Colon (tissue), 2 donors: Measurements from ENCODE around the gene GAB2.
"Not testable (repeated sequence)": the region's sequence is repeated elsewhere in the genome, so short reads cannot be mapped to it uniquely, and the experiment has no call there.

ENCODE experiments used
- FAIRE-seq: peaks from 2 replicates; lab custom pipeline; 2012; peaks lifted over from hg19 to GRCh38; lab: Jason Lieb, UNC
- donor health status: control.
- donor health status: control.

GAB2 gene

DNA sequence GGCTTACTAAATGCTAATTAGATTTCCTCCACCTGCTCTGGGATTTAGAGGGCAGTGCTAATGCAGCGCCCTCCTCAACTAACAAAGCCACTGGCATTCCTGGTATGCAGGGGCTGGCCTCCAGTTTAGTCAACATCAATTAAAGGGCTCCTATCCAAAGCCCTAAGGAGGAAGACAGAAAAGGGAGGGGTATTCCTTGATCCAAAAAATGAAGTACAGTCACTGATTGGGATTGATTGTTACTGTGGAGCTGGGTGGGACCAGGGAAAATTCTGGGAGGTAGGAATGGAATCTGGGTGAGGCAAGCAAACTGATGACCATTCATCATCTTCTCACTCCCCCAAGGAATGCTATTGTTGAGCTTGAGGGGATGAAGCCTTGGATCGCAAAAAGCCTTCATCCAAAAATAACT lies 52.2 kb downstream of the GAB2 start:
- no peak for FAIRE-seq

DNA sequence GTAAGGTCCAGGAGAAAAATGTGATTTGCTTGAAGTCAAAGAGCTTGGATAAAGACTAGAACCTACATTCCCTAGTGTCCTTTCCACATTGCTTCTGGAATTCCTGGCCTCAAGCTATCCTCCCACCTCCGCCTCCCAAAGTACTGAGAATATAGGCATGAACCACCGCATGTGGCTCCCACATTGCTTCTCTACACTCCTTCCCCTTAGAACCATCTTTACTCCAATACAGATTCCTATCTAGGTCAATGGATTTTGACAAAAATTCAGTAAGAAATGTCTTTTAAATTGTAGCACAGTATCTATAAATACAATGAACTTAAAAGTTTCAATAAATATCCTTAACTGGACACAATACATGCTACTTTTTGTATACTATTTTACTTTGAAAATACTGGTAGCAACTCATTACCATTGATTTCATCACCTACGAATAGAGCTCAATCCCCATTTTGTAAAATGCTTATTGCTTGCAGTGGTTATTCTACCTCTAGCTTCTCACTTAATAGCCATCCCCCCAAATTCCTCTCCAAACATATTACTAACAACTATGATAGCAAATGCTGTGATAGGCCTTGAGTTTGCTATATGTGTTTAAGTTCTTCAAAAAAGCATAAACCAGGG lies 53.4 kb downstream of the GAB2 start:
- no peak for FAIRE-seq

DNA sequence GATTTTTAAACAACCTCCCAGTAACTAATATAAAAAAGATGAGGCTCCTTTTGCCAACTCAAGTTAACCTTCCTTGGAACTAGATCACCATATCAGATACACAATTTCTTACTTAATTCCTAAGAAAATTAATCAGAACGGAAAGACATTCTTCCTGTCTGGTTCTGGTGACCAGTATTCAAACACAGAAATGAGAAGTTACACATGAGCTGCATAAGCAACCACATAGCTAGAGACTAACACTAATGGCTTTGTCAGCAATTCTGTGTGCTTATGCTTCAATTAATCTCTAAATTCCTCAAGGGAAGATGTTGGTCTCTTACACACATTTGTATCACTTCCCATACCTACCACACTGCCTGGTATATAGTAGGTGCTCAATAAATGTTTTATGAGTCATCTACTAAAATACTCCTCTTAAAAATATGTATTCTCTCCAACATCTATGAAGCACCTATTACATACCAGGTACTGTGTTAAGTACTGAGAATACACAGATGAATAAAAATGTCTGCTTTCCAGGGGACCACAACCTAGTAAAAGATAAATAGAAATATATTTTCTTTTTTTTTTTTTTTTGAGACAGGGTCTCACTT lies 54.5 kb downstream of the GAB2 start:
- FAIRE-seq = no peak

DNA sequence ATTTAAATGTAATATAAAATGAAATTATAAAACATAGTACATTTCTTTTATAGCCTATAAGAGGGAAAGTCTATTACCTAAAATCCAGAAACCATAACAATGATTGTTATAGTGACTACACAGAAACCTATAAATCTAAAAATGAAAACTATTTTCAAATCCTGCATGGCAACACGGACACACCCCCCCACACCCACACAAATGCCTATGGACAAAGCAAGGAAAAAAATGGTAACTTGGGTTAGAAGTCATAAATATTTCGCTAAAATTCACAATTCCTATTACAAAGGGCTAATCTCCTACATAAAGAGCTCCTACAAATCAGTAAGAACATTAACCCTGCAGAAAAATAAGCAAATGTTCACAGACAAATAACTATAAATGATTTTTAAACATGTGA lies 56.4 kb downstream of the GAB2 start:
- no peak for FAIRE-seq

DNA sequence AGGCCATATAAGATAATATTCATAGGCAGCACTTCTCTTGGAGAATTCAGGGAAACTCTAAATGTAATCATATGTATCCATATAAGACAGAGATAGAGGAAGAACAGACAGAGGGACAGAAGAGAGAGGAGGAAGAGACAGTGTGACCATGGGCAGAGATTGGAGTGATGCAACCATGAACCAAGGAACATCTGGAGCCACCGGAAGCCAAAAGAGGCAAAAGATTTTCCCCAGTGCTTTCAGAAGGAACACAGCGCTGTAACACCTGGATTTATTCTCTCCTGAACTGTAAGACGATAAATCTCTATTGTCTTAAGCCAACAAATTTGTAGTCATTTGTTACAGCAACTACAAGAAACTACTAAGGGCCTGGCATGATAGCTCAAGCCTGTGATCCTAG lies 57.7 kb downstream of the GAB2 start:
- FAIRE-seq = no peak

DNA sequence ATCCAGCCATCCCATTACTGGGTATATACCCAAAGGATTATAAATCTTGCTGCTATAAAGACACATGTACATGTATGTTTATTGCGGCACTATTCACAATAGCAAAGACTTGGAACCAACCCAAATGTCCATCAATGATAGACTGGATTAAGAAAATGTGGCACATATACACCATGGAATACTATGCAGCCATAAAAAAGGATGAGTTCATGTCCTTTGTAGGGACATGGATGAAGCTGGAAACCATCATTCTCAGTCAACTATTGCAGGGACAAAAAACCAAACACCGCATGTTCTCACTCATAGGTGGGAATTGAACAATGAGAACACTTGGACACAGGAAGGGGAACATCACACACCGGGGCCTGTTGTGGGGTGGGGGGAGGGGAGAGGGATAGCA lies 59.7 kb downstream of the GAB2 start:
- not testable (repeated sequence) for FAIRE-seq

DNA sequence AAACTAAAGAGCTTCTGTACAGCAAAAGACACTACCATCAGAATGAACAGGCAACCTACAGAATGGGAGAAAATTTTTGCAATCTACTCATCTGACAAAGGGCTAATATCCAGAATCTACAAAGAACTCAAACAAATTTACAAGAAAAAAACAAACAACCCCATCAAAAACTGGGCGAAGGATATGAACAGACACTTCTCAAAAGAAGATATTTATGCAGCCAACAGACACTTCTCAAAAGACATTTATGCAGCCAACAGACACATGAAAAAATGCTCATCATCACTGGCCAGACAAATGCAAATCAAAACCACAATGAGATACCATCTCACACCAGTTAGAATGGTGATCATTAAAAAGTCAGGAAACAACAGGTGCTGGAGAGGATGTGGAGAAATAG lies 60.2 kb downstream of the GAB2 start:
- FAIRE-seq = not testable (repeated sequence)

DNA sequence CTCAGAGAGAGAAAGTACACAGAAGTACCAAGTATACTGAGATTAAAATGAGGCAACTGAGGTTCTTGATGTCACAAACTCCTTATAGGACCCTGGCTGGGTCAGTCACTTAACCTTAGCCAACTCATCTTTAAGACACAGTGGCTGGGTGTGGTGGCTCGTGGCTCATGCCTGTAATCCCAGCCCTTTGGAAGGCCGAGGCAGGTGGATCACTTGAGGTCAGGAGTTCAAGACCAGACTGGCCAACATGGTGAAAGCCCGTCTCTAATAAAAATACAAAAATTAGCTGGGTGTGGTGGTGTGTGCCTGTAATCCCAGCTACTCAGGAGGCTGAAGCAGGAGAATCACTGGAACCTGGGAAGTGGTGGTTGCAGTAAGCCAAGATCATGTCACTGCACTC lies 61.9 kb downstream of the GAB2 start:
- FAIRE-seq = not testable (repeated sequence)

DNA sequence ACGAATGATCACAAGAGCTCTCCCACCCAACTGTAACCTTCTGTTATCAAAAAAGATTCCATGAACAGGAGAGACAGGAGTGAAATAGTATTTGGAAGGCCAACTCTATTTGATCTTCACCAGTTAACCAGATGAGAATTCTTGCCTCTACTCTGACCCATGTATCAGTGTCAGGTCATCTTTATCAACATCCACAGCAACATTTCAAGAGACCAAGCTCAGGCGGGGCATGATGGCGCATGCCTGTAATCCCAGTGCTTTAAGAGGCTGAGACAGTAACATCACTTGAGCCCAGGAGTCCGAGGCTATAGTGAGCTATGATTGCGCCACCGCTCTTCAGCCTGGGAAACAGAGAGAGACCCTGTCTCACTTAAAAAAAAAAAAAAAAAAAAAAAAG lies 62.3 kb downstream of the GAB2 start:
- FAIRE-seq = no peak

DNA sequence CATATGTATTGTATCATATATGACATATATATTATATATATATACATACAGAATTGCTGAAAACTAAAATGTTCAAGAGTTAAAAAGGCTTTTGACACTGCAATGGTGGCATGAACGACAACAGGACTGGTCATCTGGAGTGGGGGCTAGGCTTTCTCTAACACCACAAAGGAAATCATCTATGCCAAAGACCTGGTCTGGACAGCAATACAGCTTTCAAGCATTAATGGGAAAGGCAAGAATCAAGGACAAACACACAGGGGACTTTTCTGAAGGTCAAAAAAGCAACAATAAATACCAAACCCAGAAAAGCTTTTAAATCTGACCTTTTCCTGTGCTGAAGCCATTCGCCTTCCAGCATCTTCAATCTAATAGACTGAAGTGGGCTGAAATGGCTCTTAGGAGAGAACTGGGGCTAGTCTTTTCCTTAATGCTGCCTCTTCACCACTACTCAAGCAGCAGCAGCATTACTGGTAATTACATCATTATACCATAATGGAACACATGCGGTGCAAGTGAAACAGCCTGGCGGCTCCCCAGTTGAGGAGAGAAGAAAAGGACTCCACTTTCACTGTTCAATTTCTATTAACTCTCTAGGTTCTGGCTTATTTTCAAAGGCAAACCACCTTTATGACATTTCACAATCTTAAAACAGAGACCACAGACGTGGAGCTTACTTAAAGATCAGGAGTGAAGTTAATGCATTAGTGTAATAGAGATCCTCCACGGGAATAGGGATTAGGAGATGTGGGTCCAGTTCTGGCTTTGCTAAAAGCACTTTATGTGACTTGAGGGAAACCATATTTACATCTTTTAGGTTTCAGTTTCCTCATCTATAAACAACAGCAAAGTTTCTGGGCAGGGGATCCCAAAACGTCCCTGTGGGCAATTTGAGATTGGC lies 63.0 kb downstream of the GAB2 start:
- FAIRE-seq = no peak

DNA sequence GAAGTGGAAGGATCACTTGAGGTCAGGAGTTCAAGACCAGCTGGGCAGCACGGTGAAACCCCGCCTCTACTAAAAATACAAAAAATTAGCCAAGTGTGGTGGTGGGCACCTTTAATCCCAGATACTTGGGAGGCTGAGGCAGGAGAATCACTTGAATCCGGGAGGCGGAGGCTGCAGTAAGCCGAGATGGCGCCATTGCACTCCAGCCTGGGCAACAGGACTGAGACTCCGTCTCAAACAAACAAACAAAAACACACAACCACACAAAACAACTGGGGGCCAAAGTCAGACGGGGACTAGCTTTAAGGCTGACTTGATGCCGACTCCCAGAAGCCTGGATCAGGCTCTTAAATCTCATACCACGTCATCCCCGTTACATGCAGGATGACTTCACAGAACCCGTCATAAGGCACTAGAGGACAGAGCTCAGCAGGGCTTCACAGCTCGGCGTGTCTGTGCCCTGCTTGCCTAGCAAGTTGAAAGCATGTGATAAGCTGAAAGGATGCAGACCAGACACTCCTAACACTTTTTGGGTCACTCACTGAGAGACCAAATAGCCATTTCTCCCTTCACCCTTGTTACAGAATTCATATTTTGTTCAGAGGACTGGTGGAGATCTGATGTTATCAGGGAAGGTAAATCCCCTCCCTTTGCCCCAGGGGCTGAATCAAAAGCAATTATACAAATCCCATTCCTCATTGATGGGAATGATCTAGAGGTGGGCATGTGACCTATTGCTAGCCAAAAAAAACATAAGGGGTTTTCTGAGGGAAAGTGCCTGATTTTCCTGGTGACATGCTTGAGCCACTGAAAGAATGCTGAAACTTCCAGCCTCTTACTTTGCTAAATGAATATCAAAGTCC lies 65.4 kb downstream of the GAB2 start:
- FAIRE-seq = no peak

DNA sequence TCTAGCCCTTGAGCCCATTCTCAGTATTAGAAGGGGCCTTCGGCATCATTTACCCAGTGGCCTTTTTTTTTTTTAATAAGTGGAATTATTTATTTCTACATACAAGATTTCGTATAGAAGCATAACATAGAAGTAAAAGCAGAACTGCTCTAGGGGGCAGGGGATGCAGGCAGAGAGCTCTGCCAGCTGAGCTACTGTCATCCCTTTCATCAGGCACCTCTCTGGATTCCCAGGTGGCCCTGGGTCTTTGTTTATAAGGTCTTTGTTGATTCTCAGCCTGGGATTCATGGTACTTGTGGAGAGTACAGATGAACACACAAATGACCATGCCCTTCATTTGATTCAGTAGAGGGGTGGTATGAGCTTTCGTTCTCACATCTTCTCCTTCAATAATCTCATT lies 66.4 kb downstream of the GAB2 start:
- no peak for FAIRE-seq

DNA sequence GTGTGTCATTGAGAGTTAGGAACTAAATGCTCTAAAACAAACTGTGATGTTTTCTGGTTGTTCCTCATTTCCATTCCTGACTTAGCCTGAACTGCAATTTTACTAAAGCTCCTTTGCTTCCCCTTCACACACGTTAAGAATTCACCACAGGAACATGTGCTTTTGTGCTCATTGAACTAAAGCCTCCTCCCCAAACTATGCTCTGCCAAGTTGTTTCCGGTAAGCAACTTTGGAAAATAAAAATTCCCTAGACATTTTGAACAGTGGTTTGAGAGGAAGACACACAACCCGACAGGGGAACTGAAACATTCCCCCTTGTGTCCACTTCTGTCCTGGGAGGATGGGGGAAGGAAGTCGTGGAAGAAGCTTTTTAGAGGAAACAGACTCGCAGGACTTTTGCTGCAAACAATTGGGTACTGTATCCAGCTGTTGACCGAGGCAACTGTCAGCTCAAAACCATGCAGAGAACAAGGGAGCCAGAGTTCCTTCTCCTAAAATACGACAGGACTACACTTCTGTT lies 66.9 kb downstream of the GAB2 start:
- FAIRE-seq = no peak

DNA sequence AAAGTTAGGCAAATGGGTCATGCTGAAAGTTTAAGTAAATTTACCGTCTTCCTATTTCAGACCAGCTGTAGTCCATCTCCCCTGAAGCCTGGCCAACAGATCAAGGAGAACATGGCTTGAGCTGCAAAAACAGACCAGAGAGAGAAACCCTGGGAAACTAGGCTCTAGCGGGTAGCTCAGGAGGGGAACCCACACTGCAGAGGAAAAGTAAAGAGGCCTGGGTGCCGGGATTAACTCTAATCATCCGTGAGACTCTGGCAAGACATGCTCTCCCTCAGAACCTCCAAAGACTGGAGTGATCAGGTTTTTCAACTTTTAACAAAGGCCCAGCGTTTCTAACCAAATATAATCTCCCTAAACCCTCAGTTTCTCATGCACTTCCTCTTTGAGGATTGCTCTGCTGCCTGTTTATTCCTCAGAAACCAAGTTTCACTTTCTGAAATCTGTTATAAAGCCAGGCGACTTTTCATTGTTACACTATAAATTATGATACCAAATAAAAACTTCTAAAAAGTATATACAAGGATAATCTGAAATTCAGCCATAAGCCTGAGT lies 67.5 kb downstream of the GAB2 start:
- FAIRE-seq = no peak

DNA sequence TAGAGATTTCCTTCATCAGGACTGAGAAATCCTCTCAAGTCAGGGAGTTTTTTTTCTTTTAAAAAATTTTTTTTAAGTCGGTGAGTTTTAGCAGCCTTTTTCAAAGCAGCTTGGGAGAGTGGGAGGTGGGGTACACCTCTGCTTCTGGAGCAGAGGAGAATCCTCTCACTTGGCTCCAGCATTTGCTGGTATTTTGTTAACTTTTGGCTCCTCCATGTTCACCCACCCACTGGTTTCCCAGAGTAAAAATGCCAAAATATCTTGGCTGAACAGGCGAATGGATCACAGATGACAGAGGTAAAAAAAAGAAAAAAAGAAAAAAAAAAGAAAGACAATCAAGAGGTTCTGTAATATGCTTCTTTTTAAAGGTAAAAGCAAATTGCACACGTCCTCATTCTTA lies 68.0 kb downstream of the GAB2 start:
- no peak for FAIRE-seq

DNA sequence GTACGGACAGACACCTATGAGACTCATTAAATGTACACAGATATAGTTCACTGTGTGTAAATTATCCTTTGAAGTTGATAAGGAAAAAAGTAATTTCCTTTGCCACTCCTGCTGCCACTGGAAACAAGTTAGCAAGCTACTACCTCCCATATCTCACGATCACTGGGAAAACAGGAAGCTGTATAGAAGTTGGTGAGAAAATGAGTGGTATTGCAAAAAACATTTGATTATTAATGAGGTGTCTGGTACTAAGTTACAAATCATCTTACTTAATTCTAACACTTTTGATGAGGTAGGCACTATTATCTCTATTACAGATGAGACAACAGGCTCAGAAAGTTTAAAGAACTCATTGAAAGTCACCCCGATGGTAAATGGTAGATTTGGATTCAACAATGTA lies 68.5 kb downstream of the GAB2 start:
- no peak for FAIRE-seq

DNA sequence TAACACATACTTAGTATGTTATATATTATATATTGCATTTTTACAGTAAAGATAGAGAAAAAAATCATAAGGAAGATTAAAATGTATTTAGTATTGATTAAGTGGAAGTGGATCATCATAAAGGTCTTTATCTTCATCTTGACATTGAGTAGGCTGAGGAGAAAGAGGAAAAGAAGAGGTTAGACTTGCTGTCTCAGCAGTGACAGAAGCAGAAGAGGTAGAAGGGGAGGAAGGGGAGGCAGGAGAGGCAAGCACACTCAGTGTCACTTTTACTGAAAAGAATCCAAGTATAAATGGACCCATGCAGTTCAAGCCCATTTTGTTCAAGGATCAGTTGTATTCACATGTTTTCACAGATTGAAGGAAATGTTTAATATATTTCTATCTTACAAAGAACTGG lies 69.7 kb downstream of the GAB2 start:
- FAIRE-seq = no peak

DNA sequence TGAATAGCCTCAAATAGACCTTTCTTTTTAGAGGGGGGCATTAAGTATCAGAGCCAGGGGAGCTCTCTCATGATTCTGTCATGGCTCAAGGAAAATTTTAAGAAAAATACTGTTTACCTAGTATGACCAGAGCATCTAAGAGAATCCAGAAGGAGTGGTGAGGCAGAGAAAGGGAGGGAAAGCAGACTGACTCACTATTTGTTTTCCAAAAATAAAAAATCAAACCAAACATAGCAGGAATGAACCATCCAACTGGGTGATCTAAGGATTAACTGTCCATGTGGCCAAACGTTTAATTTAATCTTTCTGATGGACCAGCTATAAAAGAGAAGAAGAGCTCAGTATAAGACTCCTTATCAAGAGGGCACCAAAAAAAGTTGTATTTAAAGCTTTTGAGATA lies 70.8 kb downstream of the GAB2 start:
- no peak for FAIRE-seq

DNA sequence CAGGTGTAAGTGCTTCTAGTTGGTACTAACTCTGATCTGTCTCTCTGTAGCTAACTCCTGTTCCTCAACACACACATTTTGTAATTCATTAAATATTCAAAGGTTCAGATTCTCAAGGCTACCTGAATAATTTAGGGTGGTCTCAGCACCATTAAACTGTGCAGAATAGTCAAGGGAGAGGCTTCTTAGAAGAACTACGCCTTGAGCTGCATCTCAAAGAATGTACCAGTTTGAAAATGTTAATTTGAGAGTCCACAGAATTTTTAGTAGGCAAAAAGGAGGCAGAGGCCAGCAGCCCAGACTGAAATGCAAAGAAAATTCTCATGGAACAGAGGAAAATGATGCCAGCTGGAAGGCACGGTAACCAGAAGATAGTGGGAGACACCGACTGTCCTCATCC lies 72.2 kb downstream of the GAB2 start:
- FAIRE-seq = no peak

DNA sequence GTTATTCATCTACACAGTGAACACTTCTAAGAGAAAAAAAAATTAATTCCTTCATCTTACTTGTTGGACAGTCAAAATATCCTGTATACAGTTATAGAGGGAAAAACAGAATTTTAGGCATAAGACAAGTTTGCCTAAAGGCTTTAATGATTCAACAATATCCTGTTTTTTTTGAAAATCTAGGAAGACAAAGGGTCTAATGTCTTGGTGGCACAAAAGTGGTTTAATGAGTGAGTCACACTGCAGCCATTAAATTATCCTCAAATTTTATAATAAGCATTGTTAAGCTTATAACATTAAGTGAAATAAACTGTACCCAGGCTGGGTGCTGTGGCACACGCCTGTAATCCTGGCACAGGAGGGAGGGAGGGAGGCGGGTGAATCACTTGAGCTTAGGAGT lies 72.9 kb downstream of the GAB2 start:
- no peak for FAIRE-seq

DNA sequence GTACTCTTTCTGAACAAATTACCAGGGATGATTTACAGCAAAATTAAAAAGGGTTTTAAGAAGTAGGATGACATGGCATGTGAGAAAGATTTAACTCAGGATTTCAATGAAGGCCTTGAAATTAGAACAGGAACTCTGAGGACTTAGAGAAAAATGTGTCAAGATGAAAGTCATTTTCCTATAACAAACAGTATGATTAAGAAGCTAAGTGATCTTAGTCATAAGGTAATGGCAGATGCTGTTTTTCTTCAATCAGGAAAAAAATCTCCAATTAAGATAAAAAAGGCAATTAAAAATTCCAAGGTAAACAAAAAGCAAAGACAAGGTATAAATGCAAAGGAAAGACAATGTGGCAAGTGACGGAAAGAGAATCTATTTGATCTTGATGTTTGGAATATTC lies 73.5 kb downstream of the GAB2 start:
- no peak for FAIRE-seq

DNA sequence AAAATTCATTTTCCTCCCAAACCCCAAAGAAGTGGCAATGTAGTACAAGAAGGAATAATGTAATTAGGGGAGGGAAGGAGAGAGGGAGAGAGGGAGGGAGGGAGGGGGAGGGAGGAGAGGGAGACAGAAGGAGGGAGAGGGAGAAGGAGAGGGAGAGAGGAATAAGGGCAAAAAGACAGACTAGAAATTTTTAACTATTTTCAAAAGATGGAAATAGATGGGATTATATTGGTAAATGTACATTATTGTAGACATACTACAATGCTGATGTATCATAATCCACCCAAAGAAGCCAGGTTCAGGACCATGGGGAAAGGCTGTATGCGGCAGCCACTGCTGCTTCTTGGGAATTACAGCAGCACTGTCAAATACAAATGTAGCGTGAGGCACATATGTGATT lies 74.3 kb downstream of the GAB2 start:
- no peak for FAIRE-seq
